AG04450 (cell line): ENCODE results near the gene TFPI. TPM values are rescaled to one million over a fixed set of nuclear protein-coding genes. Genes with fewer than 3 reads are reported as not detected.

ENCODE experiments used
- CTCF ChIA-PET: fragments of 300-600, 350-600 bp; formaldehyde crosslinking; extraction: SDS; loops from one replicate; lab custom pipeline; 2022; ENCODE audit warnings: antibody characterized with exemption, inconsistent platforms; lab: Charles Lee
- POLR2A ChIA-PET: fragments of 350-600 bp; formaldehyde crosslinking; extraction: SDS; loops from one replicate; lab custom pipeline; 2021; ENCODE audit warnings: antibody characterized with exemption, inconsistent platforms; lab: Yijun Ruan, JAX
- DNase-seq: peaks from one replicate; pipeline ENCODE4 v3.0.0-alpha.2; 2011; ENCODE audit warnings: low read depth, low spot score
- H3K27ac ChIP-seq: one replicate; pipeline ENCODE4 v1.5.1; 2012; ENCODE audit warnings: low read depth, low read length, control low read depth
- H3K27me3 ChIP-seq: one replicate; pipeline ENCODE4 v1.6.0; 2012; ENCODE audit warnings: low read length; ENCODE audit not compliant: control insufficient read depth, insufficient read depth
- H3K4me3 ChIP-seq: 2 replicates; pipeline ENCODE4 v1.5.1; 2011; ENCODE audit warnings: mild to moderate bottlenecking, low read depth, low read length, control low read depth
- H3K9me3 ChIP-seq: 2 replicates; pipeline ENCODE4 v1.5.1; 2012; ENCODE audit warnings: low read length; ENCODE audit not compliant: control insufficient read depth, insufficient read depth
- CTCF ChIP-seq: IDR thresholded peaks from 2 replicates; pipeline ENCODE4 v1.5.1; 2011; ENCODE audit warnings: low read depth, low read length, control low read depth, inconsistent platforms
- polyA plus RNA-seq: library from polyadenylated mRNA; depleted of rRNA; stranded (reverse); fragments of >200 nt; gene quantifications from 2 replicates; pipeline ENCODE4 v1.2.3, GENCODE V29; 2011

The TFPI gene
- polyA plus RNA-seq, 1 experiment = 91.2 TPM

GRCh38 chr2:187549951-187550555 lies 4.2 kb downstream of the TFPI start:
- no peak for DNase-seq
- no peak overlapping the region for H3K27ac ChIP-seq
- no peak overlapping the region; the same call in 1 of the 2 replicates for H3K4me3 ChIP-seq
- H3K9me3 ChIP-seq = no peaks in the 10 kb centered on the region
- H3K27me3 ChIP-seq = no peaks in the 10 kb centered on the region
- no peak for TF ChIP-seq CTCF
- CTCF ChIA-PET = interaction anchor here (1.3 to 5.7 kb wide), 3 partner anchors 31 to 688 kb away, joined by 3 to 68 read pairs (median 32); no protein-coding TSS in a partner anchor
- POLR2A ChIA-PET = no interaction called here

GRCh38 chr2:187549193-187549592 lies 5.0 kb downstream of the TFPI start:
- POLR2A ChIA-PET = no interaction called here
- Histone ChIP-seq H3K27me3 (no peaks in the 10 kb centered on the region), H3K4me3 (no peak overlapping the region), H3K27ac (no peak overlapping the region), H3K9me3 (no peaks in the 10 kb centered on the region)
- CTCF ChIA-PET = interaction anchor here (1.1 to 5.7 kb wide), 5 partner anchors 21 to 687 kb away, joined by 3 to 68 read pairs (median 4); no protein-coding TSS in a partner anchor
- DNase-seq = no peak
- TF ChIP-seq CTCF = no peak

- ChIA-PET CTCF (interaction anchor here (1.1 to 5.7 kb wide), 4 partner anchors 22 to 295 kb away, joined by 3 to 68 read pairs (median 18); no protein-coding TSS in a partner anchor), POLR2A (no interaction called here)
- Histone ChIP-seq H3K27ac (no peak overlapping the region), H3K9me3 (no peaks in the 10 kb centered on the region), H3K27me3 (no peaks in the 10 kb centered on the region), H3K4me3 (no peak overlapping the region)
- TF ChIP-seq CTCF = no peak
- no peak for DNase-seq
These were observed 5.6 kb downstream of the TFPI start for GRCh38 chr2:187548656-187549055.

GRCh38 chr2:187547353-187547979 lies 6.8 kb downstream of the TFPI start:
- Histone ChIP-seq H3K27me3 (no peaks in the 10 kb centered on the region), H3K9me3 (no peaks in the 10 kb centered on the region), H3K4me3 (no peak overlapping the region), H3K27ac (no peak overlapping the region)
- CTCF ChIA-PET = interaction anchor here (2.9 to 5.7 kb wide), 3 partner anchors 34 to 48 kb away, joined by 30 to 68 read pairs (median 32); no protein-coding TSS in a partner anchor
- TF ChIP-seq CTCF = no peak
- DNase-seq = peak; percentile 81
- POLR2A ChIA-PET = interaction anchor here (1.0 to 1.7 kb wide), 2 partner anchors 27 to 48 kb away, joined by 3 to 6 read pairs; no protein-coding TSS in a partner anchor
